Thymus (tissue), 14 donors: ENCODE results near the gene TAF7. TPM values are rescaled to one million over a fixed set of nuclear protein-coding genes. Genes with fewer than 3 reads are reported as not detected.
A peak's percentile ranks its signal among the peaks of the same experiment; 100 is the strongest.

Experiments
- DNase-seq, 9 donors: peaks; one replicate each; pipeline ENCODE4 v3.0.0-alpha.2; 2013; ENCODE audit warnings: low spot score in 9 of 9, low read depth in 6 of 9, missing footprints in 1 of 9
- H3K27ac ChIP-seq, 2 donors: one replicate each; pipeline ENCODE4 v1.5.1; 2013; ENCODE audit warnings: control low read depth in 1 of 2, low read depth in 1 of 2, low read length in 1 of 2, mild to moderate bottlenecking in 1 of 2, moderate library complexity in 1 of 2
- H3K27me3 ChIP-seq, 2 donors: one replicate each; pipeline ENCODE4 v1.5.1; 2013; ENCODE audit warnings: low read length in 1 of 2; ENCODE audit not compliant: control insufficient read depth in 2 of 2, insufficient read depth in 1 of 2
- H3K36me3 ChIP-seq, 2 donors: one replicate each; pipeline ENCODE4 v1.5.1; 2013; ENCODE audit warnings: low read length in 1 of 2, mild to moderate bottlenecking in 1 of 2, moderate library complexity in 1 of 2; ENCODE audit not compliant: control insufficient read depth in 2 of 2, insufficient read depth in 2 of 2
- H3K4me1 ChIP-seq, 2 donors: one replicate each; pipeline ENCODE4 v1.5.1; 2013; ENCODE audit warnings: low read length in 2 of 2; ENCODE audit not compliant: control insufficient read depth in 2 of 2, insufficient read depth in 2 of 2
- H3K4me3 ChIP-seq, 2 donors: one replicate each; pipeline ENCODE4 v1.5.1; 2013; ENCODE audit warnings: low read length in 2 of 2, control low read depth in 1 of 2, mild to moderate bottlenecking in 1 of 2
- H3K9me3 ChIP-seq, 2 donors: one replicate each; pipeline ENCODE4 v1.5.1; 2013; ENCODE audit warnings: low read length in 1 of 2, mild to moderate bottlenecking in 1 of 2; ENCODE audit not compliant: control insufficient read depth in 2 of 2, insufficient read depth in 1 of 2
- WGBS: extraction: QIAGEN DNeasy Blood & Tissue Kit; methylation state at CpG from one replicate; pipeline ENCODE4 v1.1.7; 2013; 5-methylcytosine and 5-hydroxymethylcytosine counted together
- long read RNA-seq, 10 donors: transcript quantifications; one replicate each; lab custom pipeline, GENCODE V29; 2026
- polyA plus RNA-seq: library from polyadenylated mRNA; stranded (reverse); fragments of 200-250 nt; gene quantifications from one replicate; pipeline ENCODE4 v1.2.3, GENCODE V29; 2013
- total RNA-seq: library from RNA; stranded (reverse); fragments of 120-200 nt; gene quantifications from one replicate; pipeline ENCODE4 v1.2.4, GENCODE V29; 2013
- donor health status: healthy.

The TAF7 gene
- total RNA-seq, result 138 TPM
- polyA plus RNA-seq, result 174 TPM
- long read RNA-seq, donor 1, transcript TAF7-201 (1 exons, 2,334 nt), result major isoform, 38 of 38 reads
- long read RNA-seq, donor 1, partial matches to known transcripts, result 0 of 38 reads
- long read RNA-seq, donor 1, other reads (novel, unspliced or antisense), result 0 of 38 reads
- long read RNA-seq, donor 2, result 0 reads
- long read RNA-seq, donor 3, transcript TAF7-201 (1 exons, 2,334 nt), result major isoform, 381 of 381 reads
- long read RNA-seq, donor 3, partial matches to known transcripts, result 0 of 381 reads
- long read RNA-seq, donor 3, other reads (novel, unspliced or antisense), result 0 of 381 reads
- long read RNA-seq, donor 4, transcript TAF7-201 (1 exons, 2,334 nt), result major isoform, 144 of 144 reads
- long read RNA-seq, donor 4, partial matches to known transcripts, result 0 of 144 reads
- long read RNA-seq, donor 4, other reads (novel, unspliced or antisense), result 0 of 144 reads
- long read RNA-seq, donor 5, transcript TAF7-201 (1 exons, 2,334 nt), result major isoform, 398 of 398 reads
- long read RNA-seq, donor 5, partial matches to known transcripts, result 0 of 398 reads
- long read RNA-seq, donor 5, other reads (novel, unspliced or antisense), result 0 of 398 reads
- long read RNA-seq, donor 6, transcript TAF7-201 (1 exons, 2,334 nt), result major isoform, 127 of 127 reads
- long read RNA-seq, donor 6, partial matches to known transcripts, result 0 of 127 reads
- long read RNA-seq, donor 6, other reads (novel, unspliced or antisense), result 0 of 127 reads
- long read RNA-seq, donor 7, transcript TAF7-201 (1 exons, 2,334 nt), result major isoform, 252 of 252 reads
- long read RNA-seq, donor 7, partial matches to known transcripts, result 0 of 252 reads
- long read RNA-seq, donor 7, other reads (novel, unspliced or antisense), result 0 of 252 reads
- long read RNA-seq, donor 8, transcript TAF7-201 (1 exons, 2,334 nt), result major isoform, 69 of 69 reads
- long read RNA-seq, donor 8, partial matches to known transcripts, result 0 of 69 reads
- long read RNA-seq, donor 8, other reads (novel, unspliced or antisense), result 0 of 69 reads
- long read RNA-seq, donor 9, transcript TAF7-201 (1 exons, 2,334 nt), result major isoform, 159 of 159 reads
- long read RNA-seq, donor 9, partial matches to known transcripts, result 0 of 159 reads
- long read RNA-seq, donor 9, other reads (novel, unspliced or antisense), result 0 of 159 reads
- long read RNA-seq, donor 10, transcript TAF7-201 (1 exons, 2,334 nt), result major isoform, 174 of 174 reads
- long read RNA-seq, donor 10, partial matches to known transcripts, result 0 of 174 reads
- long read RNA-seq, donor 10, other reads (novel, unspliced or antisense), result 0 of 174 reads

- Histone ChIP-seq H3K27me3 (no peaks in the 10 kb centered on the region), H3K4me1 (peaks cover 2 to 4% of the 10 kb centered on the region in 2 donors), H3K36me3 (peaks cover 4 to 9% of the 10 kb centered on the region in 2 donors), H3K4me3 (peak within 1 kb of the TSS; percentile 72 to 80), H3K27ac (peak within 1 kb of the TSS; percentile 94 to 98), H3K9me3 (peaks cover 5 to 29% of the 10 kb centered on the region in 2 donors)
- WGBS, result 4% methylated on average over 67 of the region's 67 CpGs
- DNase-seq, result peak; percentile 85 to 97 (median 93)
Observed at GRCh38 chr5:141320225-141321169, at the start of gene TAF7. Gene TAF7, minus strand, starts transcription at chr5:141320784. Its CDS starts 740 bp downstream, at chr5:141320044.

- H3K9me3 ChIP-seq, result peaks cover 19 to 43% of the 10 kb centered on the region in 2 donors
- 41% methylated on average over 46 of the region's 46 CpGs for whole genome bisulfite sequencing
- no peaks in the 10 kb centered on the region for H3K4me1 ChIP-seq
- H3K4me3 ChIP-seq, result no peak overlapping the region
- peaks cover 10 to 65% of the 10 kb centered on the region in 2 donors for H3K27me3 ChIP-seq
- DNase-seq, result no peak
- H3K36me3 ChIP-seq, result no peaks in the 10 kb centered on the region
- H3K27ac ChIP-seq, result no peak overlapping the region
Observed at GRCh38 chr5:141366016-141366896, 45.7 kb upstream of the TAF7 start.

GRCh38 chr5:141363952-141364660 is 43.5 kb upstream of the TAF7 start, which contains the start of gene PCDHGA5:
Gene PCDHGA5, plus strand, starts transcription at chr5:141364162. Its CDS starts 169 bp downstream, at chr5:141364331.
- Histone ChIP-seq H3K4me1 (peaks cover 0 to 3% of the 10 kb centered on the region in 2 donors), H3K27me3 (peaks cover 13 to 62% of the 10 kb centered on the region in 2 donors), H3K27ac (no peak within 1 kb of the TSS), H3K4me3 (no peak within 1 kb of the TSS), H3K36me3 (no peaks in the 10 kb centered on the region), H3K9me3 (peaks cover 24 to 37% of the 10 kb centered on the region in 2 donors)
- WGBS, result 29% methylated on average over 34 of the region's 34 CpGs
- DNase-seq, result no peak

- H3K9me3 ChIP-seq, result peaks cover 24 to 37% of the 10 kb centered on the region in 2 donors
- DNase-seq, result no peak
- no peak overlapping the region for H3K27ac ChIP-seq
- H3K4me1 ChIP-seq, result peaks cover 0 to 3% of the 10 kb centered on the region in 2 donors
- H3K36me3 ChIP-seq, result no peaks in the 10 kb centered on the region
- no peak overlapping the region for H3K4me3 ChIP-seq
- peaks cover 13 to 62% of the 10 kb centered on the region in 2 donors for H3K27me3 ChIP-seq
Observed at GRCh38 chr5:141362719-141363118, 42.1 kb upstream of the TAF7 start.

- Histone ChIP-seq H3K4me1 (peaks cover 0 to 3% of the 10 kb centered on the region in 2 donors), H3K27me3 (peaks cover 13 to 62% of the 10 kb centered on the region in 2 donors), H3K36me3 (no peaks in the 10 kb centered on the region), H3K9me3 (peaks cover 25 to 39% of the 10 kb centered on the region in 2 donors), H3K4me3 (no peak overlapping the region), H3K27ac (no peak overlapping the region)
- no peak for DNase-seq
- 45% methylated on average over 15 of the region's 15 CpGs for WGBS
Observed at GRCh38 chr5:141360685-141361084, 40.1 kb upstream of the TAF7 start.

GRCh38 chr5:141359790-141360426 is 39.3 kb upstream of the TAF7 start, which contains the start of gene PCDHGB2:
Gene PCDHGB2, plus strand, starts transcription at chr5:141359994. Its CDS starts 142 bp downstream, at chr5:141360136.
- Histone ChIP-seq H3K27me3 (peaks cover 13 to 62% of the 10 kb centered on the region in 2 donors), H3K9me3 (peaks cover 27 to 44% of the 10 kb centered on the region in 2 donors), H3K4me3 (peak within 1 kb of the TSS; percentile 28 to 38), H3K36me3 (no peaks in the 10 kb centered on the region), H3K27ac (no peak within 1 kb of the TSS), H3K4me1 (peaks cover 0 to 3% of the 10 kb centered on the region in 2 donors)
- peak in 4 of 9 donors; percentile 8 to 52 (median 20) for DNase-seq
- WGBS, result 24% methylated on average over 24 of the region's 24 CpGs
